Eye (tissue), 1 donor: Measurements from ENCODE around the gene MSX2.
"Not testable (repeated sequence)": the region's sequence is repeated elsewhere in the genome, so short reads cannot be mapped to it uniquely, and the experiment has no call there.

Source experiments
- DNase-seq: peaks from one replicate; pipeline ENCODE4 v3.0.0-alpha.2; 2015

MSX2 gene

DNA sequence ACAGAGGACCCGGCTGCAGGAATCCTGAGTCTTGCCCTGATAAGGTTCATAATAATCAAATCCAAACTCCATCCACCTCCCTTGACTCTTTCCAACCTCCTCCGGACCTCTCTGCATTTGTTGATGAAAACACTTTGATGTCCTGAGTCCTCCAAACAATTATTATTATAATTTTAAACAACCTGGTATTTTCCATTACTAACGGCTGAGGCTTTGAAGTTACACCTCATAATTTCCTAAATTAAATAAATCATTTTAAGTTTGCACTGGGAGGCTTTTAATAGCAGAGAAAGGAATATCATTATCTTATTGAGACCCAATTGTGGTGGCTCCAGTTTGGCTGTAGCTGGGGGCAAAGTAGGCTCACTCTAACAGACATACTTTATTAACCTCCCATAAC, 9.5 kb downstream of the MSX2 start:
- DNase-seq = no peak

DNA sequence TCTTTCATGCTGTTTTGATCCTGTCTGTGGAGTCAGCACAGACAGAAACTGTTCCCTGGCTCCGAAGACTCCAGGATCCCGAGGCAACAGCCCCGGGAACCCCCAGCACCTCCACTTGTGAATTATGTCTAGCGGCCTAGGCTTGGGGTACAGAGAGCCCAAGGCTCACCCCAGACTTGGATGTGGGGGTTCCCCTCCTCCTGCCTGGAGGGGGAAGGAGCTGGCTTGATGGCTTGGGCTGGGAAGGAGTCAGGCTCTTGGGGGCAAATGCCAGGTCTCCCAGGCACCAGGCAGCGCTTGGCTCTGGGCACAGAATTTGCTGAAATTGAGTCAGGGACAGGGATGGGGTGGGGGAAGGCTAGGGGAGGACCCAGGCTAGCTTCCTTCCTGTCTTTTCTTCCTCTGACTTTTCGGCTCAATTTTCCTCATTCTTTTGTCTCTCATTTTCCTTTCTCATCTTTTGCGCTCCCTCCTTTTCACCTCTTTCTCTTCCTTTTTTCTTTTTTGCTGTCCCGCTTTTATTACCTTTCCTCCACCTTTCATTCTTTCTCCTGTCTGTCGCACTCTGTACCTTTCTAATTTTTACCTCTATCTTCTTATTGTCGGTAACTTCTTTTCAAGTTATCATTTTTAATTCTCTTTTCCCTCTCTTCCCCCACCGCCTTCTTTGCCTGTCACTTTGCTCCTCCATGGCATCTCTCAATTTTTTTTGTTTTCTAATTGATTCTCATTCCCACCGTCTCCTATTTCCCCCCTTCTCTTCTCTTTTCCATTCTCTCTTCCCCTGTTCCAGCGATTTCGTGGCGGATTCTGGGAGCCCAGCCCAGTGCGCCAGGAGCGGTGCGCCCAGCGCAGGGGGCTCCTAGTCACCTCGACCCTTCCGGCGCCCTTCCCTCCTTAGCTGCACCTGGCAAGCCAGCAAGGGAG, 10.5 kb downstream of the MSX2 start:
- DNase-seq = no peak

DNA sequence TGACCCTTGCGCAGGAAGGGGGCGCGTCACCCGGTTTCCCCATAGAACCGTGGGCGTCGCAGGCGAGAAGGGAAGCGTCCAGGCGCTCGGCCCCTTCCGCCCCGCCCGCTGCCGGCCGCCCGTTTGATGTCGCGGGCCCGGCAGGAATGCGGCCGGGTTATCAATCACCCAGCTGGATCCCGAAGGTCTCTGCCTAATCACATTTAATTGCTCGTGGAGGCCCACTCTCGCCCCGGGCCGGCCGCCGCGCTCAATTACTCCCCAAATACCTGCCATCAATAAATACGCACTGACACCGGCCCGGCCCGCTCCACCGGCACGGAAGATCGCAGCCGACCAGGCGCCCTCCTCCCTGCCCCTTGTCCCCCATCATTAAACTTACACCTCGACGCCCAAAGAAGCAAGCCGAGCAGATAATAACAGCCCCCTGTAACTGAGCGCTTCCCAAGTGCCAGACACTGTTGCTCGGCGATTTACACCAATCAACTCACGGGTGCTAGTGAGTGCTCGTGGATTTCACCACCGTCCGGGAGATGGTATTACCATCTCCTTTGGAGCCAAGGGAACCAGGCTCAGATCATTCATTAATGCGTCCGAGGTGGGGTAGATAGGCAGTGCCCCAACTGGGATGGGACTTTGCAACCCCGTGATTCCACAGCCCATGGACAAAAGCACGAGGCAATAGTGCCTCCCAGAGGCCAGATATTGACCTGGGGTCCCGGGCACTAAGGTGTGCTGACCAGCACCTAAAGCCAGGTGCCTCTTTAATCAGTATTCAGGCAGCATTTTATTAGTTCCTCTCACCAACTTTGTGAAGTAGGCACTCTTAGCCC, 11.3 kb downstream of the MSX2 start:
- DNase-seq = peak; percentile 65

DNA sequence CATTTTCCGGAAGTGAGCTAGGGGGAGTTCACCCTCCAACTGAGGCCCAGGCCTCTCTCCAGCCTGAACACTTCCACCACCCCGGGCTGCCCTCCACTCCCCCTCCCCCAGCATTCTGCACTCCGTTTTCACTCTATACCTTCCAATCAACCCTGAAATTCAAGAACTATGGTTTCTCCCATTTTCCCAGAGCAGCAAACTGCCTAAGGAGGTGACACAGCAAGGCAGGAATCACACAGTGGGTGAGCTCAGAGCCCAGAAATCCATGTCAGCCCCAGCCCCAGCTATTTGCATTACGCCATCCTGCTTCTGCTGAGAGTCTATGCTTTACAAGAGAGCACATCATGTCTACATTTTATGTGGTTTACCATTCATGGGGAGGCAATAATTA, 11.9 kb downstream of the MSX2 start:
- no peak for DNase-seq

DNA sequence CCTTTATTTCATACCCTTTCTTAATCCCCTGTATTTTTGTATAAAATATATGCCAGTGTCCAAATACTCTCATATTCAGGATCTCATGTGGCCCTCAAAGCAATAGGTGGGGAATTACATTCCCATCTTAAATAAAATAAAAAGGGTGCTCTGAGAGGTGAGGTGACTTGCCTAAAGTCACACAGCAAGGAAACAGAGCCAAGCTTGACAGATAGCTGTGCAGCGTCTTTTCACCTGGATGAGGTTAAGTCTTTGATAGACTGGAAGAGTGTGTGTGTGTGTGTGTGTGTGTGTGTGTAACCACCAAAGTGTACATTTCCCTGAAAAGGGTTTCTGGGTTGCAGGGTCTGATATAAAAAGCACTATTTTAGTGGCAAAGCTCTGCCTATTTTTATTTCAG, 12.4 kb downstream of the MSX2 start:
- no peak for DNase-seq

DNA sequence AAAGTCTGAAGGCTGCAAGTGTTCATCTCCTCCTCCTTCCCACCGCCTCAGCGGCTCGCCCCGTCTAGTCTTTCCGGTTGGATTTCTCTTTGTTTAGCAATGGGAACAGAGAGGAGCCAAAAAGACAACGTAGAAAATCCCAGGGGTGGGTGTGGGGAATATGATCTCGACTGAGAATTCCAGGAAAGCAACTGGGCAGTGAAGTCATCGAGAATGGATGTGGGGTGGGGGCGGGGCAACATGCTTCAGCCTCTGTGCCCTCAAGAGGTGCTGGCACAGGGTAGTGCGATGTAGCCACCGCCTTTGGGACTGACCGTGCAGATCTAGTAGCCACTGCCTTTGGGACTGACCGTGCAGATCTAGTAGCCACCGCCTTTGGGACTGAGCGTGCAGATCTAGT, 12.9 kb downstream of the MSX2 start:
- DNase-seq = no peak

DNA sequence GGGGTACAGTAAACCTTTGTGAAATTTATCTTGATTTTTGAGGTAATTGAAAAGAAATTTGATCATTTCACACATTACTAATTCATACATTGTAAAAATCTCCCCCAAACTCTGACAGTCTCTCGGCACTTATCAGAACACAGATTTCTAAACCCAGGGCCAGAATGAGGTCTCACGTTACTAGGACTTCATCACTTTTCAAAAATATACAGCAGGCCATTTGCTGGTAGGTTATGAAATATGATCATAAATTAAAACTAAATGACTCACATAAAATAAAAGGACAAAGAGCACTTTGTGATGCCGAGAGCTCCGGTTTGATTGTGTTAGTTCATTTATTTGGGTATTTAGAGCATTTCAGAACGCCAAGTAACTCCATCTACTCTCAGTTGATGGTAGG, 17.0 kb downstream of the MSX2 start:
- DNase-seq = no peak

DNA sequence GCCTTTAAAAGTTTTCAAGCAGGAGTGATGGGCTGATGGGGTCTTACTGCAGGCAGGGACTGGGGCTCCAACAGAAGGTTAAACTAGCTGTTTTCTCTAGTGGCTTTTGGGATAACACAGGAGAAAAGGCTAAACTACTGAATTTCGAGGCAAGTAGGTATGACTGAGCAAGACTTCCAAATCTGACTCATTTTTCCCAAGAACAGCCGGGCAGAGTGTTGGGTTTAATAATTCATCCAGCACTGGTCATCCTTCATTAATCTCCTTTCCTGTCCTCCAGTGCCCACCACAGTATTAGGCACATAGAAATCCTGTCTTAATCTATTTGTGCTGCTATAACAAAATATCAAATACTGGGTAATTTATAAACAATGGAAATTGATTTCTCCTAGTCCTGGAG, 20.5 kb downstream of the MSX2 start:
- no peak for DNase-seq

DNA sequence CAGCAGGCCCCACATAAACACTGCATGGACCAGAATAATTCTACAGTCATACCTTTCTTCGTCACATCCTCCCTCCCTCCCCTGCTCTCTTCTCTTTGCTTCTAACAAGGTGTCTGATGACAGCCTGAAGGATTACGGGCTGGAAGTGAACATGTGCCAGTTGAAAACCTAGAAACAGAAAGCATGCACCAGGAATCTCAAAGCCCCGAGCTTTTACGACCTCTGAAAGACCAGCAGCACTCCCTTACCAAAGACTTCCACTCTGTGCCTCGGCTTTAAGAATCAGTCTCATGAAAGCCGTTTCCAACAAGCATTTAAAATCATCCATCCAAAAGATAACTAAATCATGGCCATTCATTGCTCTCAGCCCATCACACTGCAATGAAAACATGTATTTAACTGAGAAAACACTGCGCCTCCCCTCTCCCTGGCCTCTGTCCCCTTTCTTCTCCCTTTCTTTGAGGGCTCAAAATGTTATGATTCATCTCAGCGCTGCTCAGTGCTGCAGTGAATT, 21.3 kb downstream of the MSX2 start:
- DNase-seq = peak; percentile 40

DNA sequence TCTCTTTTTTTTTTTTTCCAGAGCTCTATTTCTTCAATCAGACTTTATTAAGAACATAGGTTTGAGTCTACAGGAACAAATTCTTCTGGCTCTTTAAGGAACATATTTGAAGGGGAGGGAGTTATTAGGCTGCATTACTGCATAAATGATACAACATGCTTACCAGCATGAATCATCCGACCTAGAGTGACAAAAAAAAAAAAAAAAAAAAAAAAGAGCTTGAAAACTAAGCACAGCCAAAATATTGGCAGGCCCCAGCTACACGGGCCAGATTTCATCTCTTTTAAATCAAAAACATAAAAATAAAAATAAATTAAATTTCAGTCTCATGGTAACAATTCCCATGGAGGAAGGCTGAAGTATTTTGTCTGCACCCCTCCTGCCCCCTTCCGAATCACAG, 26.3 kb downstream of the MSX2 start:
- DNase-seq = peak; percentile 57

DNA sequence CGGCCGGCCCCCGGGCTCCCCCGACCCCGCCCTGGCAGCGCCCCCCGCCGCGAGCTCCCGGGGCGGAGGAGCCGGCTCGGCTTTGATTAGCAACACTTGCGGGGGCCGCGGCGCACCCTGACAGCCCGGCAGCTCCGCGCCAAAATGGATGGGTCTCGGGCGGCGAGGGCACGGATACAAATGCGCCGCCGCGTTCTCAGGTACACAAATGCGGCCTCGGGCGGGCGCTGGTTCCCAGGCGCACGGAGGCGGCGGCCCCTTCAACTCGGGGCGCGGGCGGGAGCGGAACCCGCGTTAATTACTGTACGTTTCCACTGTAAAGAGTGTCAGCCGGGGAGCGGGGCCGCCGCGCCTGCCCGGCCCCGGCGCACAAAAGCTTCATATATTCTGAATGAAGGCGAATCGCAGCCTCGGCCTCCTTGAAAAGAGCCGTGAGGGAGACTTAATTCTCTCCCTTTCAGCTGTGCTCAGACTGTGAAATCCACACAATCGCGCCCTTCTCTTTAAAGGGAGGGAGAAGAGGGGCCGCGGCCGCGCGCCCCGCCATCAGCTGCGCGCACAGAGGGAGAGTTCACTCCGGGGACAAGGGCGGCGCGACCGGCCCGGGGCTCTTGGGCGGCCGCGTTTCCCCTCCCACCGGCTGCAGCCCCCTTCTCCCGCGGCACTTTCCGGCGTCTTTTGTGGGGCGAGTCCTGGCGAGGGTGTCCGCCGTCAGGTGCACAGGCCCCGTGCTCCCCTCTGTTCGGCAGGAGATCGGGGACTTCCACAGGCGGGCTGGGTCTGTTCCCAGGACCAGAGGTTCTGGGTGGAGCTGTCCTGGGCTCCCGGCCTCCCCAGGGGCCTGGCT, 27.0 kb downstream of the MSX2 start:
- peak; percentile 89 for DNase-seq

DNA sequence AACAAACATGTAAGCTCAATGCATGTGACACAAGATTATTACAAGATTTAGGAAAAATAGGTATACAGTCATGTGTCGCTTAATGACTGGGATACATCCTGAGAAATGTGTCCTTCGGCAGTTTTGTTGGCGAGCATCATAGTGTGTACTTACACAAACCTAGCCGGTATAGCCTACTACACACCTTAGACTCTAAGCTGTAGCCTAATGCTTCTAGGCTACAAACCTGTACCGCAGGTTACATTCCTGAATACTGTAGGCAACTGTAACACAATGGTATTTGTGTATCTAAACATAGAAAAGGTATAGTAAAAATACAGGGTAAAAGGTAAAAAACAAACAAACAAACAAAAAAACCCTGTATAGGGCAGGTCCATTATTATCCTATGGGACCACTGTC, 27.7 kb downstream of the MSX2 start:
- DNase-seq = no peak

DNA sequence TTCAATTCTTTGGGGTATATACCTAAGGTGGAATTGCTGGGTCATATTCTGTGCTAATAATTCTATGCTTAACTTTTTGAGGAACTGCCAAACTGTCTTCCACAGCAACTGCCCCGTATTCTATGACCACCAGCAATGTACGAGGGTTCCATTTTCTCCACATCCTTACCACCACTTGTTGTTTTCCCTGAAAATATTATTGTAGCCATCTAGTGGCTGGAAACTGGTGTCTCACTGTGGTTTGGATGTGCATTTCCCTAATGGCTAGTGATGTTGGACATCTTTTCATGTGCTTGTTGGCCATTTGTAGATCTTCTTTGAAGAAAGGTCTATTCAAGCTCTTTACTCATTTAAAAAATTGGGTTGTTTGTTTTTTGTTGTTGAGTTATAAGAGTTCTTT, 30.7 kb downstream of the MSX2 start:
- DNase-seq = no peak

DNA sequence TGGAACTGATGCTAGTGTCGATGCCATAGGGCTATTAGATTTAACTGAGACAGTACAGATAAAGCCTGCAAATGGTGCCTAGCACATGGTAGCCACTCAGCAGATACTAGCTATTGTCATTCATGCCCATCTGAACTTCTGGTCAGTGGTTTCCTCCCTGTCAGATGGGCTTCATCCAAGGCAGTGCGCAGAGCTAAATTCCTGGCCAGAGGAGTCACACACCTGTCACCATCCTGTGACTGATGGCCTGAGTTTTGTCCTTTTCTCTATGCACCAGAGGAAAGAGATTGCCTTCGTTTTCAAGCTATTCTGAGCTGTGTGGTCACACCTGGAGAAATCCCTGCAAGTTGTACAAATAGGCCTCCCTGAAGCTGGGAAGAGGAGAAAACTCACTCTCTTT, 34.7 kb downstream of the MSX2 start:
- DNase-seq = no peak

DNA sequence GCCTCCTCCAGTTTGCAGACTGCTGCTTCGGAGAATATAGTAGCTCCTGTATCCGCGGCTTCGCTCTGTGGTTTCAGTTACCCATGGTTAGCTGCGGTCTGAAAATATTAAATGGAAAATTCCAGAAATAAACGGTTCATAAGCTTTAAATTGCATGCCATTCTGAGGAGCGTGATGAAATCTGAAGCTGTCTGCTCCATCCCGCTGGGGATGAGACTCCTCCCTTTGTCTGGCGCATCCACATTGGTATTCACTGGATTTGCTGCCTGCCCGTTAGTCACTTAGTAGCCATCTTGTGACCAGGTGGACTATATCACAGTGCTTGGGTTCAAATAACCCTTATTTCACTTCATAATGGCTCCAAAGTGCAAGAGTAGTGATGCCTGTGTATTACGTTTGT, 36.3 kb downstream of the MSX2 start:
- DNase-seq = no peak

DNA sequence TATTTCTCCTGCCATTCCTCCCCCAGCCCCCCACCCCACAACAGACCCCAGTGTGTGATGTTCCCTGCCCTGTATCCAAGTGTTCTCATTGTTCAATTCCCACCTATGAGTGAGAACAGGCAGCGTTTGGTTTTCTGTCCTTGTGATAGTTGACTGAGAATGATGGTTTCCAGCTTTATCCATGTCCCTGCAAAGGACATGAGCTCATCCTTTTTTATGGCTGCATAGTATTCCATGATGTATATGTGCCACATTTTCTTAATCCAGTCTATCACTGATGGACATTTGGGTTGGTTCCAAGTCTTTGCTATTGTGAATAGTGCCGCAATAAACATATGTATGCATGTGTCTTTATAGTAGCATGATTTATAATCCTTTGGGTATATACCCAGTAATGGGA, 37.0 kb downstream of the MSX2 start:
- DNase-seq = not testable (repeated sequence)

DNA sequence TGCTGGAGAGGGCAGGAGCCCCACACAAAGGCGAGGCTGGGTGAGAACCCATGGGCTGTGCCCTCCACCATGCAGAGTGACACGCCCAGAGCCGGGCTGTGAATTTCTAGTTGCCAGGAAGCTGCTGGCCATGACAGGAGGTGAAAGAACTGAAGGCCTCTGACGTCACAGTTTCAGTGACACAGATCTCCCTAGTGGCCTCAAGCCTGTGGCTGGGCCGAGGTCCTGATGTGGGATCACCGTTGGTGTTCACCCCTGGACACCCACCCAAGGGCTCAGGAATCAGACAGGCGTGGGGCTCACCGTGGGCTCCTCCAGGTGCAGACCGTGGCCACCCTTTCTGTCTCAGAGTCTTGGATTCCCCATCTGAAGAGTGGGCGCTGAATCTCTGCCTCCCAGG, 39.9 kb downstream of the MSX2 start:
- no peak for DNase-seq

DNA sequence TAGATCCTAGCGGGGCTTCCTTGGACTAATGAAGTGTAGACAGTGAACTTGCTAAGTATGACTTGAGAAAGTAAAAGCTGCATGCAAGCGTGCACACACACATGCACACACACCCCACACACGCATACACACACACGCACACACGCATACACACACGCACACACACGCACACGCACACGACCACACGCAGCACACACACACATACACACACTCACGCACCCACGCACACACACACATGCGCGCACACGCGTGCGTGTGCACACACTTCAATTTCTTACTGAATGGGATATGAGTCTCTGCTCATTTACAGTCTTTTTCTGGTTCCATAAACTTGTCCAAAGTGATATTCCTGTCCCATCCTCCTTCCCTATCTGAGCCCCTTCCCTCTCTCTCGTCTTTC, 41.2 kb downstream of the MSX2 start:
- DNase-seq = no peak

DNA sequence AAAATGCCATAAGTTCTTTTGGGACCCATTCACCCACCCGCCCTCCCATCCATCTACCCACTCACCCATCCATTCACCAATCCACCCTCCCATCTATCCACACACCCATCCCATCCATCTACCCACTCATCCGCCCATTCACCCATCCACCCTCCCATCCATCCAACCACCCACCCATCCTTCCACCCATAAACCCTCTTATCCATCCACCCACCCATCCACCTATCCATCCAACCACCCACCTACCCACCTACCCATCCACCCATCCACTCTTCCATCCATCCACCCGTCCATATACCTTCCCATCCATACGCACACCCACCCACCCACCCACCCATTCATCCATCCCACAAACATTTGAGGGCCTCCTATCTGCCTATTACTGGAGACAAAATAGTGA, 43.3 kb downstream of the MSX2 start:
- no peak for DNase-seq

DNA sequence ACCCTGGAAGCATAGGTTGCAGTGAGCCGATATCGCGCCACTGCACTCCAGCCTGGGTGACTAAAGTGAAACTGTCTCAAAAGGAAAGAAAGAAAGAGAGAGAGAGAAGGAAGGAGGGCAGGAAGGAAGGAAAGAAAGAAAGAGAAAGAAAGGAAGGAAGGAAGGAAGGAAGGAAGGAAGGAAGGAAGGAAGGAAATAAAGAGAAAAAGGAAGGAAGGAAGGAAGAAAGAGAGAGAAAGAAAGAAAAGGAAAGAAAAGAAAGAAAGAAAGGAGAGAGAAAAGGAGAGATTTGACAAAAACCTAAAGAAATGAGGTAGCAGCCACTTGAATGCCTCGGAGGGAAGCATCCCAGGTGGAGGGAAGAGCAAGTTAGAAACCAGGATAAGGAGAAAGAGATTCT, 44.6 kb downstream of the MSX2 start:
- DNase-seq = no peak

DNA sequence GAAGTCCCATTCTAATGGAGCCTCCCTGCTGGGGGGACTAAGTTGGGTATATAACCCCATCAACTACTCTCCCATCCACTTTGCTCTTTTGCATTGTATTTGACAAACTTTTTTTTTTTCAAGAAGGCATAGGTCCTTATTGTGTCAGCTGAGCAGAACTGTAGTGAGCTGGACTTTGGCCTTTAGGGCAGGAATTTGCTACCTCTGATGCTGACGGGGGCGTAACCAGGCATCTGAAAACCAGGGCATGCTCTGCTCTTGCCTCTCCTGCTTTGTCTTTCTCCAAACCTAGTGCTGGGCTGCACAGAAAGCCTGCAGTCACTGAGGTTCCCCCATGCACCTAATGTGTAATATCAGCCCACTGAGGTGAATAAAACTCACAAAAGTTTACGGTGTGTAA, 49.0 kb downstream of the MSX2 start:
- no peak for DNase-seq

DNA sequence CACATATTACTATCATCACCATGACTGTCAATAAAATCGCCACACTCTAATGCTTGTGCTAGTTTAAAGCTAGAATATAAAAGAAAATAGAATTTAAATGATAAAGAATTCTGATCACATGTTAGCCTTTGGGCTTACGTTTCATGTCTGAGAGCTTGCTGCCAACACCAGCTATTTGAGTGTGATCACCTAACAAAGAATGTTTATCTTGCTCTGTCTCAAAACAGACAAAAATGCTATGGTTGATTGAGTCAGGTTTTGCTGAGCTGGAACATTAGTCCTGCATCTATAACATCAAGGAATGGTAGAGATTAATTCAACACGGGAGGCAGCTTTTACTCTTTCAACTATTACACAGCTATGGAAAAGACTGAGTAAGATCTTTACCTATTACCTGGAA, 50.7 kb downstream of the MSX2 start:
- DNase-seq = no peak

DNA sequence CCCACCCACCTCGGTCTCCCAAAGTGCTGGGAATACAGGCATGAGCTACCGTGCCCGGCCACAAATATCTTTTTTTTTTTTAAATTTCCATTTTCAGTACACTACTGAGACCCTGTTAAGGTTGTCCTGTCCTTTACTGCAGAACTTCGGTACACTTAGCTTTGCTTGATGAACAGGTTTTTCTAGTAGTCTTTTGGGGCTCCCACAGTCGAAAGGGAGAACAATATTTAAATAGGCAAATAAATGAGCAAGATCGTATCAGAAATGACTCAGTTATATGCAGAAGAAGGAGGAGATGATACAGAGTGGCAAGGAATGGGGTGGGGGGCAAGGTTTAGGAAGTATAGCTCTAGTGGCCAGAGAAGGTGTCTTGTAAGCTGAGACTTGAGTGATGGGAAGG, 52.7 kb downstream of the MSX2 start:
- DNase-seq = no peak
